H9 (cell line): Measurements from ENCODE around the gene PRKD2. TPM values are rescaled to one million over a fixed set of nuclear protein-coding genes. Genes with fewer than 3 reads are reported as not detected.

Source experiments
- DNase-seq: peaks from one replicate; pipeline ENCODE4 v3.0.0-alpha.2; 2017
- H2AFZ ChIP-seq: one replicate; pipeline ENCODE4 v1.6.1; 2013; ENCODE audit warnings: mild to moderate bottlenecking, low read length, control low read depth, moderate library complexity
- H2AK5ac ChIP-seq: 2 replicates; pipeline ENCODE4 v1.6.1; 2013; ENCODE audit warnings: low read length, control low read depth, mixed read lengths; ENCODE audit not compliant: insufficient read length
- H2BK120ac ChIP-seq: one replicate; pipeline ENCODE4 v1.6.1; 2013; ENCODE audit warnings: low read depth, mild to moderate bottlenecking, low read length, control low read depth, inconsistent platforms; ENCODE audit not compliant: poor library complexity, severe bottlenecking
- H2BK12ac ChIP-seq: 2 replicates; pipeline ENCODE4 v1.6.1; 2013; ENCODE audit warnings: low read length, control low read depth, mixed read lengths, low read depth; ENCODE audit not compliant: insufficient read length
- H2BK15ac ChIP-seq: 2 replicates; pipeline ENCODE4 v1.6.1; 2013; ENCODE audit warnings: low read depth, low read length, control low read depth
- H2BK20ac ChIP-seq: one replicate; pipeline ENCODE4 v1.6.1; 2013; ENCODE audit warnings: low read depth, mild to moderate bottlenecking, low read length, control low read depth, inconsistent platforms; ENCODE audit not compliant: poor library complexity, severe bottlenecking
- H2BK5ac ChIP-seq: 2 replicates; pipeline ENCODE4 v1.6.1; 2013; ENCODE audit warnings: low read length, control low read depth, mixed read lengths; ENCODE audit not compliant: insufficient read length
- H3K14ac ChIP-seq: 2 replicates; pipeline ENCODE4 v1.6.1; 2013; ENCODE audit warnings: low read length, control low read depth; ENCODE audit not compliant: insufficient read depth
- H3K18ac ChIP-seq: 2 replicates; pipeline ENCODE4 v1.6.1; 2013; ENCODE audit warnings: low read depth, mild to moderate bottlenecking, mixed read lengths, low read length, control low read depth; ENCODE audit not compliant: insufficient read length
- H3K23ac ChIP-seq: 2 replicates; pipeline ENCODE4 v1.6.1; 2013; ENCODE audit warnings: low read length, control low read depth, mixed read lengths, low read depth; ENCODE audit not compliant: insufficient read length
- H3K23me2 ChIP-seq: 2 replicates; pipeline ENCODE4 v1.6.1; 2013; ENCODE audit warnings: low read depth, mild to moderate bottlenecking, mixed read lengths, low read length, control low read depth; ENCODE audit not compliant: insufficient read length, poor library complexity, severe bottlenecking
- H3K27ac ChIP-seq: 2 replicates; pipeline ENCODE4 v1.5.1; 2013; ENCODE audit warnings: low read length, control low read depth, mixed read lengths, low read depth; ENCODE audit not compliant: insufficient read length
- H3K27me3 ChIP-seq: 2 replicates; pipeline ENCODE4 v1.6.1; 2013; ENCODE audit warnings: low read length, control low read depth, inconsistent platforms; ENCODE audit not compliant: insufficient read depth
- H3K4ac ChIP-seq: 2 replicates; pipeline ENCODE4 v1.6.1; 2013; ENCODE audit warnings: low read depth, mild to moderate bottlenecking, control low read depth, inconsistent platforms, low read length, moderate library complexity
- H3K4me1 ChIP-seq: 2 replicates; pipeline ENCODE4 v1.6.1; 2013; ENCODE audit warnings: low read length, control low read depth, inconsistent platforms; ENCODE audit not compliant: insufficient read depth
- H3K4me2 ChIP-seq: 2 replicates; pipeline ENCODE4 v1.6.1; 2013; ENCODE audit warnings: low read length, control low read depth, mixed read lengths; ENCODE audit not compliant: insufficient read length, insufficient read depth
- H3K56ac ChIP-seq: 2 replicates; pipeline ENCODE4 v1.6.1; 2013; ENCODE audit warnings: low read depth, mild to moderate bottlenecking, mixed read lengths, low read length, control low read depth; ENCODE audit not compliant: insufficient read length
- H3K79me1 ChIP-seq: 2 replicates; pipeline ENCODE4 v1.6.1; 2013; ENCODE audit warnings: low read depth, mild to moderate bottlenecking, moderate library complexity, low read length, control low read depth, inconsistent platforms; ENCODE audit not compliant: insufficient read depth, poor library complexity, severe bottlenecking
- H3K79me2 ChIP-seq: 2 replicates; pipeline ENCODE4 v1.6.1; 2013; ENCODE audit warnings: low read length, control low read depth, inconsistent platforms; ENCODE audit not compliant: insufficient read depth
- H3K9ac ChIP-seq: 2 replicates; pipeline ENCODE4 v1.6.1; 2013; ENCODE audit warnings: low read length, control low read depth, mixed read lengths; ENCODE audit not compliant: insufficient read length; ENCODE audit errors: extremely low read depth
- H3K9me3 ChIP-seq: one replicate; pipeline ENCODE4 v1.6.1; 2013; ENCODE audit warnings: low read depth, low read length, inconsistent platforms; ENCODE audit not compliant: control insufficient read depth
- H3T11ph ChIP-seq: one replicate; pipeline ENCODE4 v1.6.1; 2013; ENCODE audit warnings: mild to moderate bottlenecking, low read length, control low read depth, inconsistent platforms
- H4K20me1 ChIP-seq: one replicate; pipeline ENCODE4 v1.6.1; 2013; ENCODE audit not compliant: control insufficient read depth, insufficient read length, insufficient read depth
- H4K5ac ChIP-seq: 2 replicates; pipeline ENCODE4 v1.6.1; 2013; ENCODE audit warnings: low read depth, mild to moderate bottlenecking, mixed read lengths, low read length, control low read depth; ENCODE audit not compliant: insufficient read length
- H4K8ac ChIP-seq: replicated peaks from 2 replicates; pipeline ENCODE4 v1.6.1; 2013; ENCODE audit warnings: low read length, control low read depth, mixed read lengths, low read depth; ENCODE audit not compliant: insufficient read length
- H4K91ac ChIP-seq: 2 replicates; pipeline ENCODE4 v1.6.1; 2013; ENCODE audit warnings: low read depth, mild to moderate bottlenecking, moderate library complexity, mixed read lengths, low read length, control low read depth; ENCODE audit not compliant: insufficient read length
- H3K27ac Mint-ChIP-seq, 3 experiments: 2 replicates in 2 of 3; 3 replicates in 1 of 3; pipeline ENCODE4 v1.8.0; 2020 to 2021; ENCODE audit warnings: mixed read lengths in 3 of 3, mild to moderate bottlenecking in 1 of 3, moderate library complexity in 1 of 3
- H3K27me3 Mint-ChIP-seq: 2 replicates; pipeline ENCODE4 v1.8.0; 2021; ENCODE audit warnings: low read depth, mild to moderate bottlenecking, moderate library complexity, mixed read lengths
- H3K36me3 Mint-ChIP-seq, 3 experiments: 2 replicates in 2 of 3; 3 replicates in 1 of 3; pipeline ENCODE4 v1.8.0; 2020 to 2021; ENCODE audit warnings: low read depth in 3 of 3, mixed read lengths in 3 of 3; ENCODE audit not compliant: insufficient read depth in 1 of 3
- H3K4me1 Mint-ChIP-seq, 2 experiments: 2 replicates each; pipeline ENCODE4 v1.8.0; 2020; ENCODE audit warnings: mixed read lengths in 2 of 2
- H3K4me3 Mint-ChIP-seq, 2 experiments: 2 replicates in 1 of 2; 3 replicates in 1 of 2; pipeline ENCODE4 v1.8.0; 2020 to 2021; ENCODE audit warnings: mild to moderate bottlenecking in 2 of 2, mixed read lengths in 2 of 2, moderate library complexity in 1 of 2
- H3K9me3 Mint-ChIP-seq, 2 experiments: 2 replicates in 1 of 2; 3 replicates in 1 of 2; pipeline ENCODE4 v1.8.0; 2020; ENCODE audit warnings: mild to moderate bottlenecking in 2 of 2, mixed read lengths in 2 of 2, moderate library complexity in 1 of 2
- WGBS: extraction: QIAGEN DNeasy Blood & Tissue Kit; methylation state at CpG from one replicate; pipeline ENCODE4 v1.1.7; 2013; ENCODE audit warnings: missing lambda C conversion rate, low lambda C conversion rate, mixed read lengths; ENCODE audit not compliant: insufficient read length; ENCODE audit errors: extremely low coverage; 5-methylcytosine and 5-hydroxymethylcytosine counted together
- total RNA-seq: library from RNA; stranded (reverse); gene quantifications from 2 replicates; pipeline ENCODE4 v1.2.1, GENCODE V29; 2021
- TF ChIP-seq, protein P1 (sequence below): fragments of 200-600 bp; sonication (generic); conservative IDR thresholded peaks from 3 replicates; pipeline ENCODE4 v1.8.0; 2021; ENCODE audit warnings: antibody characterized with exemption, mild to moderate bottlenecking

The PRKD2 gene
- total RNA-seq, 1 experiment from 2014 or later: 60.7 TPM

DNA sequence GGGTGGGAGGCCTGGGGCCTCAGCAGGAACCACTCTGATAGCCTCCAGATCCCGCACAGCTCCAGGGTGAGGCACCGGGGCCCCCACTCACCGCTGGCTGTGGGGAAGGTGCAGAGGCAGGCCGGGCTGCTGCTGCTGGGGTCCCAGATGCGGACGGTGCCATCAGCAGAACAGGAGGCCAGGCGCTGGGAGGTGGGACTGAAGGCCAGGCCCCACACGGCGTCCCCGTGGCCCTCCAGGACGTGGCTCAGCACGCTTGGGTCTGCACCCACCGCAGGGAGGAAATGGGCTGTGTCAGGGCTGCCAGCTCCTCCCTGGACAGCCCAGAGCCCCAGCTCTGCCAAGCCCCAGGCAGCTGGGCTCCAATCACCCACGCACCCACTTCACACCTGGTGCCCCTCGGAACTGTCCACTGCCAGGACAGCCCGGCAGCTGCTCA is 6.1 kb upstream of the PRKD2 start:
- H3K4ac ChIP-seq: no peak overlapping the region
- no peak overlapping the region for H2BK15ac ChIP-seq
- no peak overlapping the region for H3K56ac ChIP-seq
- no peak overlapping the region for H2BK20ac ChIP-seq
- H3K27me3 Mint-ChIP-seq: no peaks in the 10 kb centered on the region; the same call in 1 of the 2 replicates
- no peak overlapping the region for H3T11ph ChIP-seq
- H3K18ac ChIP-seq: no peak overlapping the region
- peaks cover 39 to 71% (median 71%) of the 10 kb centered on the region in 3 experiments for H3K36me3 Mint-ChIP-seq
- no peaks in the 10 kb centered on the region for H3K27me3 ChIP-seq
- no peaks in the 10 kb centered on the region for H3K9me3 Mint-ChIP-seq
- no peak overlapping the region for H4K8ac ChIP-seq
- H2BK120ac ChIP-seq: no peak overlapping the region
- H4K20me1 ChIP-seq: no peaks in the 10 kb centered on the region
- H3K23me2 ChIP-seq: no peaks in the 10 kb centered on the region
- H4K91ac ChIP-seq: no peak overlapping the region
- no peaks in the 10 kb centered on the region for H3K4me1 ChIP-seq
- no peaks in the 10 kb centered on the region for H3K79me1 ChIP-seq
- no peak overlapping the region for H3K14ac ChIP-seq
- H2BK12ac ChIP-seq: no peak overlapping the region
- H3K27ac ChIP-seq: no peak overlapping the region
- no peak overlapping the region for H2AFZ ChIP-seq
- no CpG with 5 or more reads among the region's 16 CpGs for WGBS
- TF ChIP-seq, protein P1, sequence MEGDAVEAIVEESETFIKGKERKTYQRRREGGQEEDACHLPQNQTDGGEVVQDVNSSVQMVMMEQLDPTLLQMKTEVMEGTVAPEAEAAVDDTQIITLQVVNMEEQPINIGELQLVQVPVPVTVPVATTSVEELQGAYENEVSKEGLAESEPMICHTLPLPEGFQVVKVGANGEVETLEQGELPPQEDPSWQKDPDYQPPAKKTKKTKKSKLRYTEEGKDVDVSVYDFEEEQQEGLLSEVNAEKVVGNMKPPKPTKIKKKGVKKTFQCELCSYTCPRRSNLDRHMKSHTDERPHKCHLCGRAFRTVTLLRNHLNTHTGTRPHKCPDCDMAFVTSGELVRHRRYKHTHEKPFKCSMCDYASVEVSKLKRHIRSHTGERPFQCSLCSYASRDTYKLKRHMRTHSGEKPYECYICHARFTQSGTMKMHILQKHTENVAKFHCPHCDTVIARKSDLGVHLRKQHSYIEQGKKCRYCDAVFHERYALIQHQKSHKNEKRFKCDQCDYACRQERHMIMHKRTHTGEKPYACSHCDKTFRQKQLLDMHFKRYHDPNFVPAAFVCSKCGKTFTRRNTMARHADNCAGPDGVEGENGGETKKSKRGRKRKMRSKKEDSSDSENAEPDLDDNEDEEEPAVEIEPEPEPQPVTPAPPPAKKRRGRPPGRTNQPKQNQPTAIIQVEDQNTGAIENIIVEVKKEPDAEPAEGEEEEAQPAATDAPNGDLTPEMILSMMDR: no peak
- H3K9me3 ChIP-seq: no peaks in the 10 kb centered on the region
- no peaks in the 10 kb centered on the region for H3K79me2 ChIP-seq
- H2BK5ac ChIP-seq: no peak overlapping the region
- H3K4me1 Mint-ChIP-seq: peaks cover 13 to 23% of the 10 kb centered on the region in 2 experiments
- H3K4me2 ChIP-seq: no peak overlapping the region
- no peak overlapping the region for H3K9ac ChIP-seq
- no peak overlapping the region for H3K4me3 Mint-ChIP-seq
- no peak for DNase-seq
- no peak overlapping the region for H3K27ac Mint-ChIP-seq
- no peak overlapping the region for H2AK5ac ChIP-seq
- H3K23ac ChIP-seq: no peak overlapping the region
- H4K5ac ChIP-seq: no peak overlapping the region
